ENCODE measurements around the gene MAPKAPK2. TPM values are rescaled to one million over a fixed set of nuclear protein-coding genes. Genes with fewer than 3 reads are reported as not detected.
A peak's percentile ranks its signal among the peaks of the same experiment; 100 is the strongest.
"Not testable (repeated sequence)": the region's sequence is repeated elsewhere in the genome, so short reads cannot be mapped to it uniquely, and the experiment has no call there.

The MAPKAPK2 gene
- total RNA-seq, 2 experiments from 2014 or later, result 157 to 166 TPM

DNA sequence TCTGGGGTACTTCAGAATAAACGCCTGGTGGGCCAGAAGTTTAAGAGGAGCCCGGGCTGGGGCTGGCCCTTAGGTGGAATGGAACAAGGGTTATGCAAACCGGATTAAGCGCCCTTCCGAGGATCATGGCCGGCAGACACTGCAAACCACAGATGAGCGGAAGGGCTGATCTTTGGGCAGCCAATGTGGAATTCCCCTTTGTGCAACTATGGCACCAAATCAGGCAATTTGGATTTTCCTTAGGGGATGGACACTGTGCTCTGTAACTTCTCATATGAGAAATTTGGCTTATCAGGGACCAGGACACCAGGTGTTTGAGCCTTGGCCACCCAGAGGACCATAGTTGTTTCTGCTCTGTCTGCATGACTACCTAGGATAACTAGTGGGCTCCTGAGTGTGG lies 93.3 kb downstream of the MAPKAPK2 start:
- Histone ChIP-seq H3K27ac (ENCODE audit: low read depth in 1 of 2, low read length in 2 of 2) (no peak overlapping the region), H3K9me3 (ENCODE audit: control insufficient read depth in 1 of 2, insufficient read depth in 1 of 2, low read length in 2 of 2) (no peaks in the 10 kb centered on the region), H3K4me3 (ENCODE audit: low read length) (no peak overlapping the region), H3K27me3 (ENCODE audit: control insufficient read depth in 1 of 2, insufficient read depth in 2 of 2, low read length in 2 of 2) (no peaks in the 10 kb centered on the region), H3K36me3 (ENCODE audit: insufficient read depth, low read length) (no peaks in the 10 kb centered on the region), H3K4me1 (ENCODE audit: insufficient read depth, low read length) (peaks cover 27% of the 10 kb centered on the region)
- TF ChIP-seq, protein P1, sequence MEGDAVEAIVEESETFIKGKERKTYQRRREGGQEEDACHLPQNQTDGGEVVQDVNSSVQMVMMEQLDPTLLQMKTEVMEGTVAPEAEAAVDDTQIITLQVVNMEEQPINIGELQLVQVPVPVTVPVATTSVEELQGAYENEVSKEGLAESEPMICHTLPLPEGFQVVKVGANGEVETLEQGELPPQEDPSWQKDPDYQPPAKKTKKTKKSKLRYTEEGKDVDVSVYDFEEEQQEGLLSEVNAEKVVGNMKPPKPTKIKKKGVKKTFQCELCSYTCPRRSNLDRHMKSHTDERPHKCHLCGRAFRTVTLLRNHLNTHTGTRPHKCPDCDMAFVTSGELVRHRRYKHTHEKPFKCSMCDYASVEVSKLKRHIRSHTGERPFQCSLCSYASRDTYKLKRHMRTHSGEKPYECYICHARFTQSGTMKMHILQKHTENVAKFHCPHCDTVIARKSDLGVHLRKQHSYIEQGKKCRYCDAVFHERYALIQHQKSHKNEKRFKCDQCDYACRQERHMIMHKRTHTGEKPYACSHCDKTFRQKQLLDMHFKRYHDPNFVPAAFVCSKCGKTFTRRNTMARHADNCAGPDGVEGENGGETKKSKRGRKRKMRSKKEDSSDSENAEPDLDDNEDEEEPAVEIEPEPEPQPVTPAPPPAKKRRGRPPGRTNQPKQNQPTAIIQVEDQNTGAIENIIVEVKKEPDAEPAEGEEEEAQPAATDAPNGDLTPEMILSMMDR (IDR thresholded peaks at IDR 0.05), result no peak
- no peaks in the 10 kb centered on the region for H3K9me3 Mint-ChIP-seq
- ChIA-PET POLR2A (interaction anchor here (2.8 kb wide), 1 partner anchor 12 kb away, joined by 10 read pairs; no protein-coding TSS in a partner anchor), CTCF (no interaction called here)
- intact Hi-C loops (cut with DNase I, micrococcal nuclease), result no loop called here
- H3K4me1 Mint-ChIP-seq (ENCODE audit: low read depth), result peaks cover 14% of the 10 kb centered on the region
- ATAC-seq (ENCODE audit: poor library complexity), result no peak
- H3K36me3 Mint-ChIP-seq (ENCODE audit: low read depth), result no peaks in the 10 kb centered on the region
- no peak overlapping the region for H3K4me3 Mint-ChIP-seq
- H3K27ac Mint-ChIP-seq, result no peak overlapping the region
- DNase-seq, result no peak
- H3K27me3 Mint-ChIP-seq, result no peaks in the 10 kb centered on the region

DNA sequence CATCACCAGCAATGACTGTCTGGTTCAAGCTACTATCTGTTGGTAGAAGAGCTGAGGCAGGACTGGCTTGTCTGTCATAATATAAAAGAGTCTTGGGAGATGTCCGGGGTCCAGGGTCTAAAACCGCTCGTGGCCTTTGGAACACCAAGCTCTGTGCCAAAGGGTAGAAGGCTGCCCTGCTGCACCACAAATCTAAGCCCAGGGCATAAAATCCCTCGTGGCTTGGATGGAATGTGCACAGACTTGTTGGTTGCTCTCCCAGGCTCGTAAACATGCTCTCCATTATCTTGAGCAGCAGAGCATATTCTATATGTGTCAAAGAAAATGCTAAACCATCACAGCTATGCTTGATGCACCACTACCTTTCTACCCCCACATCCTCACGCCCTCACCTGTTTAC lies 94.2 kb downstream of the MAPKAPK2 start:
- H3K4me3 Mint-ChIP-seq; H3K27ac Mint-ChIP-seq; H3K27ac ChIP-seq (ENCODE audit: low read depth in 1 of 2, low read length in 2 of 2); H3K9me3 ChIP-seq (ENCODE audit: control insufficient read depth in 1 of 2, insufficient read depth in 1 of 2, low read length in 2 of 2); POLR2A ChIA-PET; ATAC-seq (ENCODE audit: poor library complexity); H3K36me3 ChIP-seq (ENCODE audit: insufficient read depth, low read length); H3K27me3 Mint-ChIP-seq; H3K4me3 ChIP-seq (ENCODE audit: low read length); intact Hi-C loops (cut with DNase I, micrococcal nuclease); H3K27me3 ChIP-seq (ENCODE audit: control insufficient read depth in 1 of 2, insufficient read depth in 2 of 2, low read length in 2 of 2); H3K9me3 Mint-ChIP-seq; DNase-seq; CTCF ChIA-PET; H3K36me3 Mint-ChIP-seq (ENCODE audit: low read depth): not testable (repeated sequence)
- H3K4me1 ChIP-seq (ENCODE audit: insufficient read depth, low read length), result peaks cover 30% of the 10 kb centered on the region
- peaks cover 18% of the 10 kb centered on the region for H3K4me1 Mint-ChIP-seq (ENCODE audit: low read depth)

DNA sequence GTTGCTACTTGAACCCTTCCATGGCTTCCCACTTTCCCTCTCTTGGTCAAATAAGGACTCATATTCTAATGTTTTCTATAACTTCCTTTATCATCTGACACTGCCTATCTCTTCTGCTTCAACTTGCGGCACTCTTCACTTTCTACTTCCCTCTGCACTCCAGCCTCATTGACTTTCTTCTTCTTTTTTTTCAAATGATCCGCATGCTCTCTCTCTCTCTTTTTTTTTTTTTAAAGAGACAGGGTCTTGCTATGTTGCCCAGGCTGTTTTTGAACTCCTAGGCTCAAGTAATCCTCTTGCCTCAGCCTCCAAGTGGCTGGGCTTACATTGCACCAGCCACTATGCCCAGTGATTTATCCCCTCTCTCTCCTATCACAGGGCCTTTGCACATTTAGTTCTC lies 94.9 kb downstream of the MAPKAPK2 start:
- H3K4me3 Mint-ChIP-seq, result no peak overlapping the region
- POLR2A ChIA-PET, result interaction anchor here (1.0 kb wide), 1 partner anchor 10 kb away, joined by 3 read pairs; no protein-coding TSS in a partner anchor
- Histone ChIP-seq H3K9me3 (ENCODE audit: control insufficient read depth in 1 of 2, insufficient read depth in 1 of 2, low read length in 2 of 2) (no peaks in the 10 kb centered on the region), H3K4me1 (ENCODE audit: insufficient read depth, low read length) (peaks cover 30% of the 10 kb centered on the region), H3K4me3 (ENCODE audit: low read length) (no peak overlapping the region), H3K27me3 (ENCODE audit: control insufficient read depth in 1 of 2, insufficient read depth in 2 of 2, low read length in 2 of 2) (no peaks in the 10 kb centered on the region), H3K27ac (ENCODE audit: low read depth in 1 of 2, low read length in 2 of 2) (no peak overlapping the region), H3K36me3 (ENCODE audit: insufficient read depth, low read length) (no peaks in the 10 kb centered on the region)
- intact Hi-C loops (cut with DNase I, micrococcal nuclease), result no loop called here
- TF ChIP-seq, protein P1 (IDR thresholded peaks at IDR 0.05), result no peak
- H3K27ac Mint-ChIP-seq, result no peak overlapping the region
- DNase-seq (no peak), ATAC-seq (ENCODE audit: poor library complexity) (no peak)
- no peaks in the 10 kb centered on the region for H3K36me3 Mint-ChIP-seq (ENCODE audit: low read depth)
- H3K9me3 Mint-ChIP-seq, result no peaks in the 10 kb centered on the region
- H3K27me3 Mint-ChIP-seq, result no peaks in the 10 kb centered on the region
- CTCF ChIA-PET, result no interaction called here
- peaks cover 25% of the 10 kb centered on the region for H3K4me1 Mint-ChIP-seq (ENCODE audit: low read depth)

DNA sequence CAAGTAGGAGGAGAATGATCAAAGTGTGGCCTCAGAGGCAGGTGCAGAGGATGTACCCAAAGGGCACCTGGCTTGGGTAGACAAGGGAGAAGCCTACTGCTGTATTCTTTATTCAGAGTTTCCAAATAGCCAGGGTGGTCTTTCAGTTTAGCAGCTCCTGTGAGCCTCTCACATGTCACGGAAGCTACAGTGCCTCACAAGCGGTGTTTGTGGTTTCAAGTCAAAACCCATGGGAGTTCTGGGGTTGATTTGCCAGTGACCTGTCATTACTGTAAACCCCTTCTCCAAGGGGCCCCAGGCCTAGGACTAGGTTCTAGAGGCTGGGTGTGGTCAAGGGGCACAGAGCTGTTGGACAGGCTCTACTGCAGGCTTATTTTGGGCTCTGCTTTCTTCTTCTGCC lies 97.7 kb downstream of the MAPKAPK2 start:
- POLR2A ChIA-PET, result interaction anchor here (4.1 kb wide), 1 partner anchor 11 kb away, joined by 32 read pairs; the partner anchor contains the start of genes IL10 and IL19
- TF ChIP-seq, protein P1 (IDR thresholded peaks at IDR 0.05), result no peak
- H3K4me1 ChIP-seq (ENCODE audit: insufficient read depth, low read length), result peaks cover 45% of the 10 kb centered on the region
- no peak overlapping the region for H3K27ac ChIP-seq (ENCODE audit: low read depth in 1 of 2, low read length in 2 of 2)
- H3K27me3 Mint-ChIP-seq, result no peaks in the 10 kb centered on the region
- no peaks in the 10 kb centered on the region for H3K9me3 Mint-ChIP-seq
- no peak for ATAC-seq (ENCODE audit: poor library complexity)
- intact Hi-C loops (cut with DNase I, micrococcal nuclease), result no loop called here
- H3K36me3 ChIP-seq (ENCODE audit: insufficient read depth, low read length), result no peaks in the 10 kb centered on the region
- H3K4me3 ChIP-seq (ENCODE audit: low read length), result no peak overlapping the region
- no peaks in the 10 kb centered on the region for H3K9me3 ChIP-seq (ENCODE audit: control insufficient read depth in 1 of 2, insufficient read depth in 1 of 2, low read length in 2 of 2)
- H3K4me3 Mint-ChIP-seq, result no peak overlapping the region
- H3K36me3 Mint-ChIP-seq (ENCODE audit: low read depth), result no peaks in the 10 kb centered on the region
- no peaks in the 10 kb centered on the region for H3K27me3 ChIP-seq (ENCODE audit: control insufficient read depth in 1 of 2, insufficient read depth in 2 of 2, low read length in 2 of 2)
- H3K27ac Mint-ChIP-seq, result no peak overlapping the region
- DNase-seq, result peak in 2 of 14 experiments; percentile 11 to 49
- peaks cover 53% of the 10 kb centered on the region for H3K4me1 Mint-ChIP-seq (ENCODE audit: low read depth)
- CTCF ChIA-PET, result interaction anchor here (1.3 to 1.6 kb wide), 2 partner anchors 48 to 130 kb away, joined by 3 to 4 read pairs; no protein-coding TSS in a partner anchor

Measured in CD4-positive, alpha-beta T cell (primary cell).